Skin of body (tissue), 3 donors: ENCODE data around the gene MZF1. TPM values are rescaled to one million over a fixed set of nuclear protein-coding genes. Genes with fewer than 3 reads are reported as not detected.

Source experiments
- DNase-seq: peaks from one replicate; lab custom pipeline; 2025; lab: John Stamatoyannopoulos, UW
- small RNA-seq: library from RNA; depleted of rRNA; stranded (forward); fragments of <200 nt; gene quantifications from one replicate; pipeline ENCODE3, GENCODE V24; 2014; ENCODE audit warnings: low replicate concordance
- total RNA-seq: library from RNA; depleted of rRNA; stranded (reverse); fragments of >200 nt; gene quantifications from one replicate; pipeline ENCODE4 v1.2.3, GENCODE V29; 2014

Gene MZF1
- total RNA-seq, 1 donor from 2014 or later, result 11.0 TPM

GRCh38 chr19:58514564-58515022, 58.5 kb downstream of the MZF1 start:
- no peak for DNase-seq

DNA sequence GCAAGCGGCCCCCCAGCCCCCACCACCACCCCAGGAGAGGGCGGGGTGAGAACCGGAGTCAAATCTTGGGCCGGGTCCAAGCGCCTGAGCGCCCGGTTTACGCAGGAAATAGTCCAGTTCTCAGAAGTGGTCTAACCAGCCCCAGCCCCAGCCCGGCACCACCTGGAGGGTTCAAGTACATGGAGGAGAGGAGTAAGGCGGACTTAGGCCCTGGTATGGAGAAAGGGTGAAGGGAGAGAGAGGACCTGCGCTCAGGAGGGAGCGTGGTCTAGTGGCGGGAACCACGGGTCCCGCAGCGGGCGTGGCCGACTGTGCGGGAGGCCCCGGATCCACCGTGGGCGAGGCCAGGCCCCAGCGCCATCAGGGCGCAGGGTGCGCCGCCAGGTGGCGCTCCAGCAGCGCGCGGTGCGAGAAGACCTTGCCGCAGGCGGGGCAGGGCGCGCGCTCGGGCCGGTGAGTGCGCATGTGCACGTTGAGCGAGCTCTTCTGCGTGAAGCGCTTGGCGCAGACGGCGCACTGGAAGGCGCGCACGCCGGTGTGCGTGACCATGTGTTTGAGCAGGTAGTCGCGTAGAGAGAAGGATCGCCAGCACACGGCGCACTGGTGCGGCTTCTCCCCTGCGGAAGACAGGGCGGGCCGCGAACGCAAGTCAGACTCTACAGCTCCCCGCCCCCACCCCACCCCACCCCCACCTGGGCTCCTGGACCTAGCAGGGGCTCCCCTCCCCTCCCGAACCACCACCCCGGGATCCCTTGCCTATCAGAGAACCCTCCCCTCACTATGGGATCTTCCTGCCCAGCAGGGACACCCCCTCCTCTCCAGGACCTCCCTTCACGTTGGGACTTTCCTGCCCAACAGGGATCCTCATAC, 59.2 kb downstream of the MZF1 start:
- DNase-seq, result peak; percentile 67

DNA sequence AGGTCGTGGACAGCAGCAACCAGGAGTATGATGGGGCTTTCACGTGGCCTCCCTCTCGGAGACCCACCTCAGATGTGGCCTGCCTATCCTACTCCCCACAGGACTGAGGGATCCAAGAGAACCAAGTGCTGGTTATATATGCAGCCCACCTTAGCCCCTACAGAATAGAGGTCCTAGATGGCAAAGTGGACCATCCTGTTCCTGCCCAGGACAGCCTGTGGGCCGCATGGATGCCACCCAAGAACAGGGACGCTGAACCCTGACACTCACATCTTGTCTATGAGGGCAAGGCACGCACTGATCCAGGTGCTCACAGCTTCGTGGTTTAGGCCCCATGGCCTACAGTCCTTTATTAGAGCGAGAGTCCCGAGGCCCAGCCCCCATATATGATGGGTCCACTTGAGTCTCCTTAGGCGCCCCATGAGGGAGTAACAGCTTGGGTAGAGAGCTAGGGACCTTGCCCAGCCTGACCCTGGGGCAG, 59.9 kb downstream of the MZF1 start:
- no peak for DNase-seq

Small RNAs within 50 kb of the gene (small RNA-seq; reads per million reads assigned to genes)
- gene MIR6807 (0.09 reads per million), gene RN7SL525P (not detected)

Other genes with a start within 250 kb of the MZF1 start
- 2.8 TPM for gene ZSCAN22, start 246.3 kb downstream of the MZF1 start, total RNA-seq
- gene A1BG, start 219.8 kb downstream of the MZF1 start, total RNA-seq, result 5.1 TPM
- gene ZNF497, start 210.6 kb downstream of the MZF1 start, total RNA-seq, result 1.6 TPM
- gene ZNF837, start 192.3 kb downstream of the MZF1 start, total RNA-seq, result 0.69 TPM
- 1,739 TPM for gene RPS5, start 186.1 kb downstream of the MZF1 start, total RNA-seq
- 0.99 TPM for gene RNF225, start 177.7 kb downstream of the MZF1 start, total RNA-seq
- gene ZNF584, start 164.7 kb downstream of the MZF1 start, total RNA-seq, result 8.4 TPM
- 3.6 TPM for gene ZNF132, start 133.2 kb downstream of the MZF1 start, total RNA-seq
- gene ZNF324B, start 121.7 kb downstream of the MZF1 start, total RNA-seq, result 5.6 TPM
- gene ZNF324, start 106.3 kb downstream of the MZF1 start, total RNA-seq, result 9.5 TPM
- 4.6 TPM for gene ZNF446, start 97.0 kb downstream of the MZF1 start, total RNA-seq
- gene SLC27A5, start 61.3 kb downstream of the MZF1 start, total RNA-seq, result 4.4 TPM
- 3.7 TPM for gene ZBTB45, start 53.5 kb downstream of the MZF1 start, total RNA-seq
- gene TRIM28, start 29.3 kb downstream of the MZF1 start, total RNA-seq, result 214 TPM
- gene CHMP2A, start 18.2 kb downstream of the MZF1 start, total RNA-seq, result 49.3 TPM
- 42.7 TPM for gene UBE2M, start 14.7 kb downstream of the MZF1 start, total RNA-seq